ENCODE measurements around the gene ZDHHC15.
"Not testable (repeated sequence)": the region's sequence is repeated elsewhere in the genome, so short reads cannot be mapped to it uniquely, and the experiment has no call there.

The ZDHHC15 gene

GRCh38 chrX:75522565-75523431 is at the start of gene ZDHHC15:
Gene ZDHHC15, minus strand, starts transcription at chrX:75523037. Its CDS starts 13 bp downstream, at chrX:75523024.
- DNase-seq (ENCODE audit: extremely low read depth, insufficient read length): peak; percentile 14
- Histone ChIP-seq H3K4me3 (replicated peaks; ENCODE audit: low read depth, low read length) (0 out of 2 replicates have a peak within 1 kb of the TSS, but pooled peaks have one; percentile 0), H3K27me3 (replicated peaks; ENCODE audit: control insufficient read depth, insufficient read depth, low read length) (no peaks in the 10 kb centered on the region), H3K36me3 (ENCODE audit: control insufficient read depth, insufficient read depth, low read length) (no peaks in the 10 kb centered on the region)
- no peak for TF ChIP-seq CTCF (IDR thresholded peaks at IDR 0.05; ENCODE audit: insufficient read depth, low read length, poor library complexity, severe bottlenecking)

GRCh38 chrX:75560544-75560943 is 37.7 kb upstream of the ZDHHC15 start:
- H3K36me3 ChIP-seq (ENCODE audit: control insufficient read depth, insufficient read depth, low read length); H3K4me3 ChIP-seq (replicated peaks; ENCODE audit: low read depth, low read length); DNase-seq (ENCODE audit: extremely low read depth, insufficient read length); H3K27me3 ChIP-seq (replicated peaks; ENCODE audit: control insufficient read depth, insufficient read depth, low read length): not testable (repeated sequence)

GRCh38 chrX:75547783-75548182 is 24.9 kb upstream of the ZDHHC15 start:
- DNase-seq (ENCODE audit: extremely low read depth, insufficient read length): no peak
- TF ChIP-seq CTCF (IDR thresholded peaks at IDR 0.05; ENCODE audit: insufficient read depth, low read length, poor library complexity, severe bottlenecking): no peak
- H3K27me3 ChIP-seq (replicated peaks; ENCODE audit: control insufficient read depth, insufficient read depth, low read length): no peaks in the 10 kb centered on the region
- H3K36me3 ChIP-seq (ENCODE audit: control insufficient read depth, insufficient read depth, low read length): no peaks in the 10 kb centered on the region
- no peak overlapping the region for H3K4me3 ChIP-seq (replicated peaks; ENCODE audit: low read depth, low read length)

GRCh38 chrX:75546724-75547511 is 24.1 kb upstream of the ZDHHC15 start:
- Histone ChIP-seq H3K36me3 (ENCODE audit: control insufficient read depth, insufficient read depth, low read length) (no peaks in the 10 kb centered on the region), H3K4me3 (replicated peaks; ENCODE audit: low read depth, low read length) (no peak overlapping the region), H3K27me3 (replicated peaks; ENCODE audit: control insufficient read depth, insufficient read depth, low read length) (no peaks in the 10 kb centered on the region)
- no peak for TF ChIP-seq CTCF (IDR thresholded peaks at IDR 0.05; ENCODE audit: insufficient read depth, low read length, poor library complexity, severe bottlenecking)
- no peak for DNase-seq (ENCODE audit: extremely low read depth, insufficient read length)

- DNase-seq (ENCODE audit: extremely low read depth, insufficient read length): no peak
These were observed 21.9 kb upstream of the ZDHHC15 start for GRCh38 chrX:75544786-75545185.

More at GRCh38 chrX:75544786-75545185, 21.9 kb upstream of the ZDHHC15 start:
- no peak for TF ChIP-seq CTCF (IDR thresholded peaks at IDR 0.05; ENCODE audit: insufficient read depth, low read length, poor library complexity, severe bottlenecking)
- Histone ChIP-seq H3K4me3 (replicated peaks; ENCODE audit: low read depth, low read length) (no peak overlapping the region), H3K27me3 (replicated peaks; ENCODE audit: control insufficient read depth, insufficient read depth, low read length) (no peaks in the 10 kb centered on the region), H3K36me3 (ENCODE audit: control insufficient read depth, insufficient read depth, low read length) (no peaks in the 10 kb centered on the region)
